ENCODE measurements around the gene AMIGO1.

DNA sequence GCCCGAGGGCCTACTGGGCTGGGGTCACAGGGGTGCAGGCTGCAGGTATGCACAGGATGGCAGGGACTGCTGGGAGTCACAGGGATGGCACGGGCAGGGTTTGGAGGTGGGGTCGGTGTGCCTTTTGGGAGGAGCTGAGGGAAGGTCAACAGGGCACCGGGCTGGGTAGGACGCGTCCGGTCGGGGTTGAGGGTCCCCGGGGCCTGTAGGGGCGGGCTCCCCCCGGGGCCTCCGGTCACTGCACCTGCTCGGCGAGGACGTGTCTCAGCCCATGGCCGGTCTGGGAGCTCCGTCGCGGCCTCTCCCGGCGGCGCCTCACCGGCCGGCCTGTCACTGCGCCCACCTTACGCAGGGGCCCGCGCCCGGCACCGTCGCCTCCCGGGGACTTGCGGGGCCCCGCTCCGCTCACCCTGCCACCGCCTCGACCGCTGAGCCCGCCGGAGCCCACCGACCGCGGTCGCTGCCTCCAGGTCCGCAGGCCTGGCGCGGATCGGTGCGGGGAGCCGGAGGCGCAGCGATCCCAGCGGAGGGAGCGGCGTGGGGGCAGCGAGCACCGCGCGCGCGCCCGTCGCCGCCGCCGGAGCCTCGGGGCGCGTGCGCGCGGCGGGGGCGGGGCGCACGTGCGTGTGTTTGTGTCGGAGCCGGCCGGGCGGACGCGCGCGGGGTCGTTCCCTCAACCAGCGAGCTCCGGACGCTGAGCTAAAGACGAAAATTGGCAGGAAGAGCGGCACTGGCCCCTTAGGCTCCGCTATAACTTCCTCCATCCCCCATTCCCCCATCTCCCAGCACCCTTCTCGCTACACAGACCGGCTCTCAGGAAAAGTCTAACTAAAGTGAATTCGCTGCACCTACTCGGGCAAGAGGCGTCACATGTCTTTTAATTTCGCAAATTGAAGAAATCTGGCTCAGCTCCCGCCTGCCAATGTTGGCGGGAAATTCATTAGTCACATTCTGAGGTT lies at the start of gene AMIGO1:
- TF ChIP-seq, protein P1, sequence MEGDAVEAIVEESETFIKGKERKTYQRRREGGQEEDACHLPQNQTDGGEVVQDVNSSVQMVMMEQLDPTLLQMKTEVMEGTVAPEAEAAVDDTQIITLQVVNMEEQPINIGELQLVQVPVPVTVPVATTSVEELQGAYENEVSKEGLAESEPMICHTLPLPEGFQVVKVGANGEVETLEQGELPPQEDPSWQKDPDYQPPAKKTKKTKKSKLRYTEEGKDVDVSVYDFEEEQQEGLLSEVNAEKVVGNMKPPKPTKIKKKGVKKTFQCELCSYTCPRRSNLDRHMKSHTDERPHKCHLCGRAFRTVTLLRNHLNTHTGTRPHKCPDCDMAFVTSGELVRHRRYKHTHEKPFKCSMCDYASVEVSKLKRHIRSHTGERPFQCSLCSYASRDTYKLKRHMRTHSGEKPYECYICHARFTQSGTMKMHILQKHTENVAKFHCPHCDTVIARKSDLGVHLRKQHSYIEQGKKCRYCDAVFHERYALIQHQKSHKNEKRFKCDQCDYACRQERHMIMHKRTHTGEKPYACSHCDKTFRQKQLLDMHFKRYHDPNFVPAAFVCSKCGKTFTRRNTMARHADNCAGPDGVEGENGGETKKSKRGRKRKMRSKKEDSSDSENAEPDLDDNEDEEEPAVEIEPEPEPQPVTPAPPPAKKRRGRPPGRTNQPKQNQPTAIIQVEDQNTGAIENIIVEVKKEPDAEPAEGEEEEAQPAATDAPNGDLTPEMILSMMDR (IDR thresholded peaks at IDR 0.05), result no peak
- TF ChIP-seq POLR2A (IDR thresholded peaks at IDR 0.05), result no peak

Data from body of pancreas (tissue), 4 donors.